HG03097 (cell line): ENCODE measurements around the gene MSRB2.
"Not testable (repeated sequence)": the region's sequence is repeated elsewhere in the genome, so short reads cannot be mapped to it uniquely, and the experiment has no call there.

Experiments used
- ATAC-seq: cut with Tn5 transposase; IDR thresholded peaks from one replicate; pipeline ENCODE4 v1.9.1; 2021; ENCODE audit not compliant: unreplicated experiment, low FRiP score

MSRB2 gene

GRCh38 chr10:23095404-23095965 is at the start of gene MSRB2:
Gene MSRB2 (plus strand): TSS chr10:23095579. CDS start chr10:23095609, 30 bp downstream.
- peak; percentile 78 for ATAC-seq

GRCh38 chr10:23046027-23046426 is 49.4 kb upstream of the MSRB2 start:
- ATAC-seq = no peak

- ATAC-seq = no peak
These were observed 48.0 kb upstream of the MSRB2 start for GRCh38 chr10:23047201-23048050.

GRCh38 chr10:23048191-23048590 is 47.2 kb upstream of the MSRB2 start:
- ATAC-seq = no peak

DNA sequence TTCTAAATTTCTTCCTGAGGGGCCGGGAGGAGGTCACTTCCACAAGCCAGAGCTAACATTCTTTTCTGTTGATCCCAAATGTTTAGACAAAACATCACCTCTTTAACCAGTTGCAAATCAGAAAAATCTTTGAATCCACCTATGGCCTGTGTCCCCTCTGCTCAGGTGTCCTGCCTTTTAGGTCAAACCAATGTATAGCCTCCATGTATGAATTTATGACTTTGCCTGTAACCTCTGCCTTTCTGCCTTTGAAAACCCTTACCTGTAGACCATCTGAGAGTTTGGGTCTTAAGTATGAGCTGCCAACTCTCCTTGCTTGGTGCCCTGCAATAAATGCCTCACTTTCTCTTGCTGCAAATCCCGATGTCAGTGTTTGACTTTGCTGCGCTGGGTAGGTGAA is 44.1 kb upstream of the MSRB2 start:
- ATAC-seq = no peak

- no peak for ATAC-seq
These were observed 43.5 kb upstream of the MSRB2 start for GRCh38 chr10:23051855-23052331.

DNA sequence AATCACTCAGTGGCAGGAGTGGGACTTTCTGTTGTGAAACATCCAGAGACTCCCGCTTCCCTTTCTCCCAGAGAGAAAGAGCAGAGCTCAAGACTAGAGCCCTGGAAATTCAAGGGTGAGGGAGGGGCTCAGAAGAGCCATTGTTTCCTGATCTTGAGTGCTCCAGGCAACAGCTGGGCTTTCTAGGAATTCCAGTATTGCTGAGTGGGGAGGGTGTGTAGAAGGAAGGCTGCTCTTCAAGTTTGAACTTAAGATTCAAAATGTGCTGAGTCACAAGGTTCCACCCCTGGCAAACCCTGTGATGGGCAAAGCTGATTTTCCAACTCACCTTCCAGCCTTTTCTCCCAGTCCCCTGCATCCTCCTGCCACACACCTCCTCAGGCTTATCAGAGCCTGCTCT is 42.3 kb upstream of the MSRB2 start:
- no peak for ATAC-seq

- ATAC-seq = no peak
These were observed 39.8 kb upstream of the MSRB2 start for GRCh38 chr10:23055424-23056185.

GRCh38 chr10:23056186-23056579 is 39.2 kb upstream of the MSRB2 start:
- no peak for ATAC-seq

DNA sequence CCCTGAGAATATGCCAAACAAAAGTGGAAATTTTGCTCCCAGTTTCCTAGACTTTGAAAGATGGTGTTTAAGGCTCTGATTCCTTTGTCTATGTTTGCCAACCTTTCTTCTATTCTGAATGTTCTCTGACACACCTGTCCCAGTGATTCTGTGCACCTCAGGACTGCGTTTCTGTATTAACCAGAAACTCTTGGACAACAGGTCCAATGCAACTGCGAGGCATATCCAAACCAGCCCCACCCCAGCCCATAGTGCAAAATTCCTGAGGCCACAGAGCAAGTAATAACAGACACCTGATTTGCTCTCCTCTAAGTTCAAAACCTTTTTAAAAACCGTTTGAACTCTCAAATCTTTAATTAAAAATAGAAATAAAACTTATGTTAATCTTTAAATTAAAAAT is 37.0 kb upstream of the MSRB2 start:
- no peak for ATAC-seq

GRCh38 chr10:23060918-23061317 is 34.5 kb upstream of the MSRB2 start:
- ATAC-seq = no peak

DNA sequence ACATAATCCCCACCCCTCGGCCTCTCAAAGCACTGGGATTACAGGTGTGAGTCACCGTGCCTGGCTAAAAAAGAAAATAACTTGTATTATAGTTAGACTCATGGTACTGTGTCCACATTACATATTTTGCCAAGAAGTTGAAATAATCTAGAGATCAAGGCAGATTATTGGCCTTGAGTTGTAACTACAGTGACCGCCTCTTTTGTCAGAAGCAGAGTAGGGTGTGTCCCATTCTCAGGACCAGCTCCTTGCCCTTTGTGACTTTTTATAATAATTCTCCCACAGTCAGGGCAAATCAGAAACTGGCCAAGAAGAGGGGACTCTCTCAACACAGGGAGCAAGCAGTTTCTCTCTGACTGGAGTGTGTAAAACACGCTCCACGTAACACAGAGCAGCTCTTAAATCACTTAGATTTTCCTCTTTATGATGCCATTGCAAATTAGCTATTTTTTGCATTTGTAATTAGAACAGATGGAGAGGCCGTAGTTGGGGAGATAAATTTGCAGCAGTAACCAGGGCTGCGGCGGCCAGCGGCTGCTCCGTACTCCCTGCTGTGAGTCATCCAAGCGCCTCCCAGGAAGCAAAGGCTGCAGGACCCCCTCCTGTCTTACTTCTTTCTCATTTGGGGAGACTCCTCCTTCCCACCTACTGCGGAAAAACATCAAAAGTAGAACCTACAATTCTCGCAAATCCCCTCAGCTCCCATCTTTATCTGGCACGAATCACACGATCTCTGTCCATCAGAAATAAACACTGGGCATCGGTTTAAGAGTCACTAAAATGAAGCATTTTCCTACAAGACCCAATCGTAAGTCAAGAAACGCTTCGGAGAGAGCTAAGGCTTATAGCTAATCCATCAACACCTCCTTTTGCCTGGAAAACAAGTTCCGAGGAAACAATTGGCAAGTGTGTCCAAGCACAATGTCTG is 32.1 kb upstream of the MSRB2 start:
- no peak for ATAC-seq

- no peak for ATAC-seq
These were observed 31.2 kb upstream of the MSRB2 start for GRCh38 chr10:23063973-23064812.

- ATAC-seq = not testable (repeated sequence)
These were observed 30.6 kb upstream of the MSRB2 start for GRCh38 chr10:23064813-23065114.

- no peak for ATAC-seq
These were observed 30.0 kb upstream of the MSRB2 start for GRCh38 chr10:23065181-23065948.

DNA sequence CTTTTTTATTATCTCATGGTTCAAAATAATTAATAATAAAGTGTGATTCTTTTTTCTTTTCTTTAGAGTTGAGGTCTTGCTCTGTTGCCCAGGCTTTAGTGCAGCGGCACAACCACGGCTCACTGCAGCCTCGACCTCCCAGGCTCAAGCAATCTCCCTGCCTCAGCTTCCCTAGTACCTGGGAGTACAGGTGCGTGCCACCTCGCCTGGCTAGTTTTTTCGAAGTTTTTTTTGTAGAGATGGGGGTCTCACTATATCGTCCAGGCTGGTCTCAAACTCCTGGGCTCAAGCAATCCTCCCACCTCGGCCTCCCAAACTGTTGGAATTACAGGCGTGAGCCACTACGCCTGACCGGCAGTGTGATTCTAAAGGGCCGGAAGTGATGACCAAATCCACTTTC is 28.0 kb upstream of the MSRB2 start:
- ATAC-seq = no peak

- ATAC-seq = no peak
These were observed 27.2 kb upstream of the MSRB2 start for GRCh38 chr10:23067939-23068775.
